Fibroblast of the aortic adventitia (primary cell): ENCODE data around the gene SKAP2. TPM values are rescaled to one million over a fixed set of nuclear protein-coding genes. Genes with fewer than 3 reads are reported as not detected.

Experiments
- DNase-seq: peaks from one replicate; pipeline ENCODE4 v3.0.0-alpha.2; 2010; ENCODE audit warnings: low read depth
- H3K4me3 ChIP-seq: 2 replicates; pipeline ENCODE4 v1.5.1; 2011; ENCODE audit warnings: low read depth, mild to moderate bottlenecking, control low read depth, low read length, moderate library complexity
- CTCF ChIP-seq: IDR thresholded peaks from 2 replicates; pipeline ENCODE4 v1.5.1; 2011; ENCODE audit warnings: mild to moderate bottlenecking, low read length, control low read depth, inconsistent platforms; ENCODE audit not compliant: insufficient read depth
- total RNA-seq: library from RNA; depleted of rRNA; stranded (reverse); fragments of >200 nt; gene quantifications from 2 replicates; pipeline ENCODE4 v1.2.3, GENCODE V29; 2012; ENCODE audit warnings: low replicate concordance

The SKAP2 gene
- total RNA-seq, 1 donor: 13.6 TPM

GRCh38 chr7:26898891-26899290 is 34.5 kb upstream of the SKAP2 start:
- no peak for TF ChIP-seq CTCF
- H3K4me3 ChIP-seq: no peak overlapping the region
- no peak for DNase-seq

- TF ChIP-seq CTCF: no peak
- H3K4me3 ChIP-seq: no peak overlapping the region
- no peak for DNase-seq
Measured at GRCh38 chr7:26897928-26898327, 33.5 kb upstream of the SKAP2 start.

- no peak for DNase-seq
- TF ChIP-seq CTCF: no peak
- H3K4me3 ChIP-seq: no peak overlapping the region
Measured at GRCh38 chr7:26891400-26892350, 27.3 kb upstream of the SKAP2 start.

GRCh38 chr7:26880852-26881251 is 16.5 kb upstream of the SKAP2 start:
- no peak overlapping the region for H3K4me3 ChIP-seq
- DNase-seq: no peak
- no peak for TF ChIP-seq CTCF

- no peak for TF ChIP-seq CTCF
- no peak for DNase-seq
- H3K4me3 ChIP-seq: no peak overlapping the region
Measured at GRCh38 chr7:26879671-26880070, 15.3 kb upstream of the SKAP2 start.

GRCh38 chr7:26868841-26869495 is 4.6 kb upstream of the SKAP2 start:
- H3K4me3 ChIP-seq: no peak overlapping the region
- no peak for TF ChIP-seq CTCF
- DNase-seq: peak; percentile 25
